GM12872 (cell line): ENCODE results near the gene C2CD5.

Experiments
- CTCF ChIP-seq: IDR thresholded peaks from 3 replicates; pipeline ENCODE4 v1.5.1; 2011; ENCODE audit warnings: low read depth, mild to moderate bottlenecking, low read length, moderate library complexity; ENCODE audit not compliant: insufficient read depth

C2CD5 gene

GRCh38 chr12:22518998-22519397, 25.3 kb downstream of the C2CD5 start:
- TF ChIP-seq CTCF: no peak

GRCh38 chr12:22518060-22518719, 26.2 kb downstream of the C2CD5 start:
- no peak for TF ChIP-seq CTCF

- no peak for TF ChIP-seq CTCF
Measured at GRCh38 chr12:22514875-22515274, 29.5 kb downstream of the C2CD5 start.

GRCh38 chr12:22505826-22506225, 38.5 kb downstream of the C2CD5 start:
- no peak for TF ChIP-seq CTCF

- no peak for TF ChIP-seq CTCF
Measured at GRCh38 chr12:22500100-22500499, 44.2 kb downstream of the C2CD5 start.

- TF ChIP-seq CTCF: no peak
Measured at GRCh38 chr12:22499445-22499844, 44.9 kb downstream of the C2CD5 start.

GRCh38 chr12:22494319-22494718, 50.0 kb downstream of the C2CD5 start:
- TF ChIP-seq CTCF: no peak
